Panc1 (cell line): ENCODE data around the gene CDH23. TPM values are rescaled to one million over a fixed set of nuclear protein-coding genes. Genes with fewer than 3 reads are reported as not detected.

Experiments used
- ATAC-seq: fragments of 200-7000 bp; cut with Tn5 transposase; 2 replicates; pipeline ENCODE4 v1.9.1; 2020; ENCODE audit warnings: mild to moderate bottlenecking, moderate library complexity
- BruUV-seq: library from RNA; stranded (reverse); fragments of 400-500 nt; replicated peaks from 2 replicates; lab custom pipeline; 2021; lab: Mats Ljungman, UMichigan
- CTCF ChIA-PET: fragments of 300-600 bp; sonication (Branson Sonifier 250); formaldehyde crosslinking; loops from one replicate; lab custom pipeline; 2022; ENCODE audit warnings: antibody characterized with exemption; lab: Charles Lee
- POLR2A ChIA-PET: fragments of 300-600 bp; sonication (Branson Sonifier 250); formaldehyde crosslinking; loops from one replicate; lab custom pipeline; 2022; ENCODE audit warnings: antibody characterized with exemption; lab: Charles Lee
- DNase-seq: peaks from one replicate; pipeline ENCODE4 v3.0.0-alpha.2; 2010; ENCODE audit warnings: low read depth, low spot score
- H3K27ac ChIP-seq: 2 replicates; pipeline ENCODE4 v1.5.1; 2011; ENCODE audit warnings: mild to moderate bottlenecking, low read length, inconsistent platforms
- H3K27me3 ChIP-seq: fragments of 200-500 bp; sonication (Bioruptor generic); 2 replicates; pipeline ENCODE4 v1.6.0; 2014; ENCODE audit warnings: low read length, inconsistent platforms; ENCODE audit not compliant: control insufficient read depth, insufficient read depth
- H3K36me3 ChIP-seq: fragments of 200-500 bp; sonication (Bioruptor generic); 2 replicates; pipeline ENCODE4 v1.5.1; 2014; ENCODE audit warnings: inconsistent platforms, mild to moderate bottlenecking, low read length, moderate library complexity; ENCODE audit not compliant: control insufficient read depth, insufficient read depth
- H3K4me1 ChIP-seq: 2 replicates; pipeline ENCODE4 v1.5.1; 2011; ENCODE audit warnings: inconsistent platforms, mild to moderate bottlenecking, low read length, moderate library complexity; ENCODE audit not compliant: control insufficient read depth, insufficient read depth
- H3K4me3 ChIP-seq, 2 experiments: 2 replicates each; pipeline ENCODE4 v1.5.1; 2011 to 2012; ENCODE audit warnings: low read depth in 2 of 2, low read length in 2 of 2, mild to moderate bottlenecking in 2 of 2, inconsistent platforms in 1 of 2, moderate library complexity in 1 of 2
- H3K9me3 ChIP-seq: fragments of 200-500 bp; sonication (Bioruptor generic); 2 replicates; pipeline ENCODE4 v1.5.1; 2014; ENCODE audit warnings: low read depth, mild to moderate bottlenecking, inconsistent platforms, low read length, moderate library complexity; ENCODE audit not compliant: control insufficient read depth, insufficient read depth
- CTCF ChIP-seq: fragments of 450-650 bp; IDR thresholded peaks from 2 replicates; pipeline ENCODE4 v1.5.1; 2017; ENCODE audit warnings: mild to moderate bottlenecking
- POLR2AphosphoS5 ChIP-seq: IDR thresholded peaks from 2 replicates; pipeline ENCODE4 v1.6.1; 2012; ENCODE audit warnings: mild to moderate bottlenecking, low read depth, low read length, moderate library complexity
- REST ChIP-seq, 2 experiments: IDR thresholded peaks; 2 replicates each; pipeline ENCODE4 v1.6.1; 2011 to 2012; ENCODE audit warnings: low read depth in 2 of 2, control low read depth in 1 of 2, low read length in 1 of 2, mild to moderate bottlenecking in 1 of 2, moderate library complexity in 1 of 2; ENCODE audit not compliant: insufficient read depth in 1 of 2
- SIN3A ChIP-seq: IDR thresholded peaks from 2 replicates; pipeline ENCODE4 v1.6.1; 2012; ENCODE audit warnings: low read depth, mild to moderate bottlenecking, low read length, moderate library complexity, borderline replicate concordance; ENCODE audit not compliant: insufficient read depth
- TCF7L2 ChIP-seq: IDR thresholded peaks from 2 replicates; pipeline ENCODE4 v1.6.1; 2011; ENCODE audit warnings: mild to moderate bottlenecking, low read depth, low read length, inconsistent platforms
- in situ Hi-C: cut with HindIII; loops from 2 replicates; pipeline ENCODE4 v1.10.0; 2016; ENCODE audit warnings: low sequenced_read_pairs, low pct_unique_long_range_greater_than_20kb
- intact Hi-C: fragments of 100-400 bp; cut with micrococcal nuclease; formaldehyde crosslinking; loops from one replicate; pipeline ENCODE4 v1.10.0; 2022; ENCODE audit not compliant: unreplicated experiment
- total RNA-seq: library from RNA; stranded (reverse); gene quantifications from one replicate; pipeline ENCODE4 v1.2.1, GENCODE V29; 2021; ENCODE audit not compliant: unreplicated experiment

CDH23 gene
- total RNA-seq, 1 experiment from 2014 or later: 2.7 TPM

- CTCF ChIA-PET: no interaction called here
- intact Hi-C loops: no loop called here
- H3K4me3 ChIP-seq: no peak overlapping the region
Measured at GRCh38 chr10:71454347-71454746, 57.6 kb downstream of the CDH23 start.

GRCh38 chr10:71455035-71455434, 58.3 kb downstream of the CDH23 start:
- DNase-seq: no peak
- peaks cover 12% of the 10 kb centered on the region for H3K27me3 ChIP-seq
- H3K27ac ChIP-seq: no peak overlapping the region
- TF ChIP-seq TCF7L2 (no peak), REST (IDR thresholded peaks at IDR 0.05; ENCODE audit: insufficient read depth in 1 of 2, low read depth in 2 of 2, low read length in 1 of 2) (no peak), POLR2AphosphoS5 (no peak), CTCF (no peak), SIN3A (no peak)
- ATAC-seq: no peak
- CTCF ChIA-PET: no interaction called here
- in situ Hi-C loops (no loop called here), intact Hi-C loops (no loop called here)
- POLR2A ChIA-PET: interaction anchor here (0.5 to 0.7 kb wide), 2 partner anchors 47 to 542 kb away, joined by 3 to 4 read pairs; no protein-coding TSS in a partner anchor
- BruUV-seq: no TSS peak
- no peaks in the 10 kb centered on the region for H3K36me3 ChIP-seq
- no peaks in the 10 kb centered on the region for H3K4me1 ChIP-seq
- H3K4me3 ChIP-seq: no peak overlapping the region
- H3K9me3 ChIP-seq: no peaks in the 10 kb centered on the region

More at GRCh38 chr10:71454347-71454746, 57.6 kb downstream of the CDH23 start:
- H3K9me3 ChIP-seq: no peaks in the 10 kb centered on the region
- no TSS peak for BruUV-seq
- TF ChIP-seq REST (IDR thresholded peaks at IDR 0.05; ENCODE audit: insufficient read depth in 1 of 2, low read depth in 2 of 2, low read length in 1 of 2): no peak
- no peak for TF ChIP-seq SIN3A
- no peak for TF ChIP-seq CTCF
- no peak for TF ChIP-seq TCF7L2
- no peak for TF ChIP-seq POLR2AphosphoS5
- POLR2A ChIA-PET: interaction anchor here (0.5 kb wide), 1 partner anchor 542 kb away, joined by 4 read pairs; no protein-coding TSS in a partner anchor
- DNase-seq: no peak
- in situ Hi-C loops: no loop called here
- H3K36me3 ChIP-seq: no peaks in the 10 kb centered on the region
- no peaks in the 10 kb centered on the region for H3K4me1 ChIP-seq
- no peak overlapping the region for H3K27ac ChIP-seq
- peaks cover 12% of the 10 kb centered on the region for H3K27me3 ChIP-seq
- ATAC-seq: no peak
